C4-2B (cell line): ENCODE data around the gene ST6GALNAC3.

Source experiments
- ZFX ChIP-seq: fragments of 450-650 bp; IDR thresholded peaks from 2 replicates; pipeline ENCODE4 v1.6.1; 2017
- TF ChIP-seq, protein P1 (sequence below): fragments of 450-650 bp; conservative IDR thresholded peaks from 2 replicates; pipeline ENCODE4 v1.5.1; 2017; ENCODE audit warnings: mild to moderate bottlenecking

GRCh38 chr1:76615253-76616035 is 540.9 kb downstream of the ST6GALNAC3 start:
- TF ChIP-seq, protein P1, sequence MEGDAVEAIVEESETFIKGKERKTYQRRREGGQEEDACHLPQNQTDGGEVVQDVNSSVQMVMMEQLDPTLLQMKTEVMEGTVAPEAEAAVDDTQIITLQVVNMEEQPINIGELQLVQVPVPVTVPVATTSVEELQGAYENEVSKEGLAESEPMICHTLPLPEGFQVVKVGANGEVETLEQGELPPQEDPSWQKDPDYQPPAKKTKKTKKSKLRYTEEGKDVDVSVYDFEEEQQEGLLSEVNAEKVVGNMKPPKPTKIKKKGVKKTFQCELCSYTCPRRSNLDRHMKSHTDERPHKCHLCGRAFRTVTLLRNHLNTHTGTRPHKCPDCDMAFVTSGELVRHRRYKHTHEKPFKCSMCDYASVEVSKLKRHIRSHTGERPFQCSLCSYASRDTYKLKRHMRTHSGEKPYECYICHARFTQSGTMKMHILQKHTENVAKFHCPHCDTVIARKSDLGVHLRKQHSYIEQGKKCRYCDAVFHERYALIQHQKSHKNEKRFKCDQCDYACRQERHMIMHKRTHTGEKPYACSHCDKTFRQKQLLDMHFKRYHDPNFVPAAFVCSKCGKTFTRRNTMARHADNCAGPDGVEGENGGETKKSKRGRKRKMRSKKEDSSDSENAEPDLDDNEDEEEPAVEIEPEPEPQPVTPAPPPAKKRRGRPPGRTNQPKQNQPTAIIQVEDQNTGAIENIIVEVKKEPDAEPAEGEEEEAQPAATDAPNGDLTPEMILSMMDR = no peak
- no peak for TF ChIP-seq ZFX
